ENCODE data around the gene DGAT2L6.
"Not testable (repeated sequence)": the region's sequence is repeated elsewhere in the genome, so short reads cannot be mapped to it uniquely, and the experiment has no call there.

DGAT2L6 gene

DNA sequence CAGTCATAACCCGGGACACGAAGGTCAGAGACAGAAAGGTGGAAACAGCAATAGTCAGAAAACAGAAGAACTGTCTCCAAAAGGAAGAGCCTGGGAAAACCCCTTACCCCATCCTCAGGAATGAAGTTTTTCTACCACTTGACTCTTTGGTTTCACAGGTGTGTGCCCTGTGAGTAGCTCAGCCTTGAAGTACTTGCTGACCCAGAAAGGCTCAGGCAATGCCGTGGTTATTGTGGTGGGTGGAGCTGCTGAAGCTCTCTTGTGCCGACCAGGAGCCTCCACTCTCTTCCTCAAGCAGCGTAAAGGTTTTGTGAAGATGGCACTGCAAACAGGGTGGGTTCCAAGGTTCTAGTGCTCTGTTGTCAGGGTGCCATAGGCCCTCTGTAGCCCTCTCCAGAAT lies 24.4 kb downstream of the DGAT2L6 start:
- DNase-seq: no peak

DNA sequence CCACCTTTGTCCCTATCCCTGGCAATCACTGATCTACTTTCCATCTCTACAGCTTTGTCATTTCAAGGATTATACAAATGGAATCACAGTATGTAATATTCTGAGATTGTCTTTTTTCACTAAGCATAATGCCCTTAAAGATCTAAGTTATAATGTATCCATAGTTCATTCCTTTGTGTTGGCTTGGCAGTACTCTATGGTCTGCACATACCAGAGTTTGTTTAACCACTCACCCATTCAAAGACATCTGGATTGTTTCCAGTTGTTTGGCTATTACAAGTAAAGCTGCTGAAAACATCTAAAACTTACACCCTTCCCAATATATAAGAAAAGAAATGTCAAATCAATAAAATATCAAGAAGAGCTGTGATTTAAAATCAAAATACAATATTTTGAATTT lies 31.2 kb downstream of the DGAT2L6 start:
- no peak for DNase-seq

DNA sequence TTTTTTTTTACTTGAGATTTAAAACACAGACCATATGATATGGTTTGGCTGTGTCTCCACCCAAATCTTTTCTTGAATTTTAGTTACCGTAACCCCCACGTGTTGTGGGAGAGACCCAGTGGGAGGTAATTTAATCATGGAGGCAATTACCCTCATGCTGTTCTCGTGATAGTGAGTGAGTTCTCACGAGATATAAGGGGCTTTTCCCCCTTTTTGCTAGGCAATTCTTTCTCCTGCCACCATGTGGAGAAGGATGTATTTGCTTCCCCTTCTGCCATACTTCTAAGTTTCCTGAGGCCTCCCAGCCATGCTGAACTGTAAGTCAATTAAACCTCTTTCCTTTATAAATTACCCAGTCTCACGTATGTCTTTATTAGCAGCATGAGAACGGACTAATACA lies 32.3 kb downstream of the DGAT2L6 start:
- DNase-seq: not testable (repeated sequence)

DNA sequence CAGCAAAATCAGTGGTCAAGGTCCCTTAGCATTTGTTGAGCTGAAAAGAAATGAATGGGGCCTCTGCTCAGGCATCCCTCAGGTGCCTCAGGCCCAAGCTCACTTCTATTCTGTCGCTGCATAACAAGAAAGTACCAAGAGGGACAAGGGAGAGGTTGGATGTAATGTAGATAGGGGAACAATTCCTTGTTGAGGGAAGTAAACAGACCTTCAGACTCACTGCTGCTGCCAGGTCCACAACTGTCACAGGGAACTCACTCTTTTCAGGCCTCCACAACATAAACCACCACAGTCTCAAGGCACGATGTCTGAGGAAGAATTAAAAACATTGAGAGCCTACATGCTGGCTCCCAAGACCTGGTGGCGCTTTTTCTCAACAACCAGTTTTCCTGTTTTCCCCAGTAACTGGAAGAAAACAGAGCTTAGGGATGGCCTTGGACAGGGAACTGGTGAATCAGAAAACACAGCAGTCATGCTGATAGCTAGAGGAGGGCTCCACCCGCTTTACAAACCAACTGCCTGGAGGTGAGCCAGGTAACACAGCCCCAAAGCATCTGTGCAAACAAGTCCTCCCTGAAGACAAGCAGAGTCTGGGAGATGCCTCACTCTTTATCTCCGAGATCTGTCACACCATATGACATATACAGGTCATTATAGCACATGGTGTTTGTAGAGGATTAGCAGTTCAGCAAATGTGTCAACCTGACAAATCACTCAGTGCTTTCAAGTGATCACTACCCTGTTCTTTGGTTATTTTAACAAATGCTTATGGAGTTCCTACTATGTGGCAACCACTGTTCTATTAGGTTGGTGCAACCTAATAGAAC lies 42.9 kb downstream of the DGAT2L6 start:
- no peak for DNase-seq

DNA sequence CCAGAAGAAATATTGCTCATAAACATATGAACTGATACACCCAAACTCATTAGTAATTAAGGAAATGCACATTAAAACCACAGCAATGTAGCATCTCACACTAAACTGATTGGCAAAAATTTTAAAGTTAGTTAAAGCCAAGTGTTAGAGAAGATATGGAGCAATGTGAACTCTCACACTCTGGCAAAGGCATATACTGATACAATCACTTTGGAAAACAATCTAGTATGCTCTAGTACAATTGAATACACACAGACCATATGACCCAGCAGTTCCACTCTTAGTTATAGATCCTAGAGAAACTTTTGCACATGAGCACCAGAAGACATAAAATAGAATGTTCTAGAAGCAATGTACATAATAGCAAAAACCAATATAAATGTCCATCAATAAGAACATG lies 48.8 kb downstream of the DGAT2L6 start:
- no peak for DNase-seq

DNA sequence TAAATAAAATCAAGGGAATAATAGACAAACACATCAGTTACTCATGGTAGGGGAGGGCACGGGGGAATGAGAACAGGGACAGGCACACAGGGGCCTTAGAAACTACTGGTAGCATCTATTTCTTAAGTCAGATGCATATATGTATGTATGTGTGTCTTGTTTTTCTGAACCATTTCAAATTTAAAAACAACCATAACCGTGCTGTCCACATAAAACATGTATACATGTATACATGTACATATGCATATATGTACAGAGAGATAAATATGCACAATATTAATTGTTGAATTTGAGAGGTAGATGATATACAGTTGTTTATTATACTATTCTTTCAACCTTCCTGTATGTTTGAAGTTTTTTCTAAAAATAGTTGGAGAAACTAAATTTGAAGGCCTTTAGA lies 49.4 kb downstream of the DGAT2L6 start:
- no peak for DNase-seq

DNA sequence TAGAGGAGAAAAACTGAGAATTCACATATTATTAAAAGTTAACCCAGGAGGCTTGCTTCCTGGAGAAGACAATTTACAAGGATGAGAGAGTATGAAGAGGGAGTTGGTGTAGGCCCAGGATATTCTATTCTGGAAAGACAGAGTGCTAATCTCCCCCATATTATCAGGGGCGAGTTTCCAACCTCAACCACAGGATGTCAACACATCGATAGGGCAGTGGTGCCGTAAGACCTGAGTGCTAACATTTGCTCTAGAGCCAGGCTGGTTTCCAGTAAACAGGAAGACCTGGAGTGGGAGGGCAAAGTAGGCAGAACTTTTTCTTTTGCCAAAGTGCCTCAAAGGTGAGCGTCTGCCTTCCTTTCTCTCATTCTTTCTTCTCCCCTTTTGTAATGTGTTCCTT lies 54.4 kb downstream of the DGAT2L6 start:
- DNase-seq: no peak

DNA sequence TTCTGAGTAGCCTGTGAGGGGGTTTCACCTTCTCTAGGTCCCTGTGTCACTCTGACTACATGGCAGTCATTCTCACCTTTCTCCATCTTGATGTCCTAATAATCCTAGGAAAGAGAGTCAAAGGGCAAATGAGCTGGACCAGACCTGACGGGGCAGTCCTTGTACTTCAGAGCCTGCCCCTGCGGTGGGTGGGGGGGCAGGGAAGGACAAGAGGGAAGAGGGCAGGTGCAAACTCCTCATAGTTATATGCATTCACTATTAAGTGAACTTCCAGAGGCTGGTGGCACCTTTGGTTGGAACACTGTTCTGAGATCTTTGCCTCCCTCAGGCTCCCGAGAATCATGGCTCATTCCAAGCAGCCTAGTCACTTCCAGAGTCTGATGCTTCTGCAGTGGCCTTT lies 57.1 kb downstream of the DGAT2L6 start, which contains the start of gene AWAT1:
Gene AWAT1 (plus strand): TSS at position 301 of the 400 bp plus-strand sequence. CDS start 41 bp downstream, at position 342.
- DNase-seq: no peak

DNA sequence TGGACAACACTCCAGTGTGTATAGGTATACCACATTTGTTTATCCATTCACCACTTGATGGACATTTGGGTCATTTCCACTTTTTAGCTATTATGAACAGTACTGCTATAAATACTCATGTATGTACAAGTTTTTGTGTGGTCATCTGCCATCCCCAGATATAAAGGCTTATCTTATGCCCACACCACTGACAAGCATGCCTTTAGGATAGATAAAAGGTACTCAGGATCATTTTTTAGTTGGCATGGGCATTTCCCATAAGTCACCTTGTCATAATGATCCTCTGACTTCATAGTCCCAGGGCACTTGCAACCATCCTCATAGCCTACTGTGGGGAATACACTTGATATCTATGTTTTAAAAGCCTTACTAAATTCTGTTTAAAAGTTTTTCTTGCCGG lies 63.5 kb downstream of the DGAT2L6 start:
- DNase-seq: no peak

DNA sequence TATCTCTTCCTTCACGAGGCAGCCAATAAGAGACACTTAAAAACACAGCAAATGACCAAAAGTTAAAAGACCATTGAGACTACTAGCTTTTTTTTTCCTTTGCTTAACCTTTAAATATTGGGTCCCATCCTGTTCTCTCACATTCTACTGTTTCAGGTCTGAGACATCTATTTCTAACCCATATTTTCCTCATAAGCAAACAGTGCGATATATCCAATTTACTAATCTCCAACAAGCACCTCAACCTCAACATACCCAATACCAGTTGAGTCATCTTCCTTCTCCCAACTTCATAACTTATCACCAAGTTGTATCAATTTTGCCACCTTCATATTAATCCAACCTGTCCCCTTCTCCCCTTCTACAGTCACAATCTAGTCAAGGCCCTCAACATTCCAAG lies 64.2 kb downstream of the DGAT2L6 start:
- DNase-seq: no peak

DNA sequence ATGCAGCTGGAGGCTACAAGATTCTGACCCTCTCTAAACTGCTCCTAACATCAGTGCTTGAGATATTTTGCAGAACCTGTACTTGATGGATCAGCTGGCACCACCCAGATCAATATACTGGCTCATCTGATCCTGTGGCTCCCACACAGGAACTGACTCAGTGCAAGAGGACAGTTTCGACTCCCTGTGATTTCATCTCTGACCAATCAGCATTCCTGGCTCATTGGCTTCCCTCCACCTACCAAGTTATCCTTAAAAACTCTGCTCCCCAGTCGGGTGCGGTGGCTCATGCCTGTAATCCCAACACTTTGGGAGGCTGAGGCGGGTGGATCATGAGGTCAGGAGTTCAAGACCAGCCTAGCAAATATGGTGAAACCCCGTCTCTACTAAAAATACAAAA lies 66.3 kb downstream of the DGAT2L6 start:
- DNase-seq: not testable (repeated sequence)

DNA sequence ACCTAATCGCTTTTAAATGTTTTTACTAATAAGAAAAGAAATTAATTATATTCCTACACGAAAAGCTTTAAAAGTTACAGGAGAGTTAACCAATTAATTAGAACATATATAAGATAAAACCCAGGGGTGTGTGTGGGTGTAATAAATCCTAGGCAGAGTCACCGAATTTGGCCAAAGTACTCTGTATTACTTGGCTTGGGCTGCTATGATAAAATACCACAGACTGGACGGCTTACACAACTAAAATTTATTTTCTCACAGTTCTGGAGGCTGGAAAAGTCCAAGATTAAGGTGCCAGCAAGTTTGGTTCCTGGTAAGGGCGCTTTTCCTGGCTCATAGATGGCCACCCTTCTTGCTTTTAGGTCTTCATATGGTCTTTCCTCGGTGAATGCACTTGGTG lies 67.6 kb downstream of the DGAT2L6 start:
- no peak for DNase-seq

DNA sequence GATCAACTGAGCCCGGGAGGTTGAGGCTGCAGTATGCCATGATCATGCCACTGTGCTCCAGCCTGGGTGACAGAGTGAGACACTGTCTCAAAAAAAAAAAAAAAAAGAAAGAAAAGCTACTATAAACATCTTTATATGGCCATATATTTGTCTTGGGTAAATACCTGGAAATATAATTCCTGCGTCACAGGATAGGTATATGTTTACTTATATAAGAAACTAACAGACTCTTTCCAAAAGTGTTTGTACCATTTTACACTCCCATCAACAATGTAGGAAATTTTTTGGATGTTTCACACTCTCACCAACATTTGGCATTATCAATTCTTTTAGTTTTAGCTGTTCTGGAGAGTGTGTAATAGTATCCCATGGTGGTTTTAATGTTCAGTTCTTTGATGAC lies 70.0 kb downstream of the DGAT2L6 start:
- no peak for DNase-seq

DNA sequence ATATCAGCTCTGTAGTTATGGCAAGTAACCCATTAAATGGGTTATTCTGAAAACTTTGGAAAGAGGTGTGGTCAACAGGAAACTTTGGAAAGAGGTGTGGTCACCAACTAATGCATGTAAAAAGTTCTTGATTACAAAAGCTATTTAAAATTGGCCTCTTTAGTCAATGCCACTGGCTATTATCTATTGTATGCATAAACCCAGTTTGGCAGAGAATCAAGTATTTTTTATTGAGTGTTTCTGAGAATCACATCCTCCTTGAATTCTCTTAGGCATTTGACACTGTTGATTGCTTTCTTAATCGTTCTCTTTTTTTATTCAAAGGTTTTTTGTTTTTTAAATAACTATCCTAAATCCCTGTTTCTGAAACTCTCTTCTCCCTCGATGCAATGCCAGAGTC lies 75.2 kb downstream of the DGAT2L6 start:
- no peak for DNase-seq

DNA sequence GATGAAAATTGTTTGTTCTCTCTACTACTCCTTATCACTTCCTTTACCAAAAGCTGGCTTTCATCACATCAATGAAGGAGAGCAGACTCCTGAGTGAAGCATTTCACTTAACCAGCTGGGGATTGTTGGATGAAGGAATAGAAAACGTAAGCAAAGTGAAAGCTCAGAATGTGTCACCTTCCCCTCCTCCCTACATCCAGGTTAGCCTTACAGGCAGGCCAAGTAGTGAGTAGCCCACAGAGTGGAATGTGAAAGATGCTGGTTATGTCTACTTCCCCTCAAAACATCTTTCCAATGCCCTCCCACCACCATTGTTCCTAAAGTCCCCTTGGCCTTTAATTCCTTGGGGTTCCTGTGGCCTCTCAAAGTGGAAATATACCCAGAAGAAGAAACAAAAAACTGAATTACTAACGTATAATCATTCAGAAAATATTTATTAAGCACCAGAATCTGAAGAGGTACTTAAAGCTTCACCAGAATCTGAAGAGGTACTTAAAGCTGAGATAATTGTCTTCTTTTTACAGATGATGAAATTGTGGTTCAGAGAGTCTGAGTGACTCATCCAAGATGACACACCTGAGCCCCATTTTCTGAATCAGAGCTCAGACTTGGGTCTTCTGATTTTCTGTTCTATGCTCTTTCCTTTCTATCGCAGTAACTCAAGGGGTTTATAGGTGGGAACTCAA lies 76.2 kb downstream of the DGAT2L6 start:
- no peak for DNase-seq

DNA sequence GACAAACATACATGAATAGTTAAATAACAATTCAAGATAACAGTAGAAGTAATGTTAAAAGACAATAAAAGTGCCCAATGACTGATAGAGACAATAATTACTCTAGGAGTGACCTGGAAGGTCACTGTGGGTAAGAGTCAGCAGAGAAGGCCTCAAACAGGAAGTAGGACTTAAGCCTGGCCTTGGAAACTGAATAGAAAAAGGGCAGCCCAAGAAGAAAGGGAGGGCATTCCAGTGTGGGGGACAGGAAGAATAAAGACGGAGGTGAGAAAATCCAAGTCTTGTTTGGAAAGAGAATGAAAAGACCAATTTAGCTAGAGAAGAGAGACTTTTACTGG lies 76.7 kb downstream of the DGAT2L6 start:
- no peak for DNase-seq

DNA sequence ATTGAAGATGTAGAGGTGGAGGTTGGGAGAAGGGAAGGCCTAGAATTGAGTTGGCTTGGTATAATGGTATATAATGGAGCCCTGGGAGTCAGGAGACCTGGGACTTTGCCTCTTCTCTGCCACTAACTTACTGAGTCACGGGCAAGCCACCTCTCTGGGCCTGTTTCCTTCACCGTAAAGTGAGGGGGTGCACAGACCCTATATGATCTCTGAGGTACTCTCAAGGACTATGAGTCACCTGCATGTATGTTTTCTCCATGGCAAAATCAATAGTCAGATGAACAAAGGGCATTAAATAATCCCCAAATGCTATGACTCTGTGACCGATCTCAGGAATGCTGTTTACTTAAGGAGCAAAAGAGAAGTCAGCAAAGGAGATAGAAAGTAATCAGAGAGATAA lies 77.6 kb downstream of the DGAT2L6 start:
- DNase-seq: no peak

Data from stimulated activated CD4-positive, alpha-beta T cell treated with anti-CD3 and anti-CD28 coated beads, Interleukin-1b, Interleukin-23, amount 100 ng/mL, for 48 hours (primary cell).